ENCODE results near the gene GRM6. TPM values are rescaled to one million over a fixed set of nuclear protein-coding genes. Genes with fewer than 3 reads are reported as not detected.

GRM6 gene
- polyA plus RNA-seq, 1 donor (not counting 4 experiments of a cell fraction or from before 2014, with no cell fraction given) = not detected

DNA sequence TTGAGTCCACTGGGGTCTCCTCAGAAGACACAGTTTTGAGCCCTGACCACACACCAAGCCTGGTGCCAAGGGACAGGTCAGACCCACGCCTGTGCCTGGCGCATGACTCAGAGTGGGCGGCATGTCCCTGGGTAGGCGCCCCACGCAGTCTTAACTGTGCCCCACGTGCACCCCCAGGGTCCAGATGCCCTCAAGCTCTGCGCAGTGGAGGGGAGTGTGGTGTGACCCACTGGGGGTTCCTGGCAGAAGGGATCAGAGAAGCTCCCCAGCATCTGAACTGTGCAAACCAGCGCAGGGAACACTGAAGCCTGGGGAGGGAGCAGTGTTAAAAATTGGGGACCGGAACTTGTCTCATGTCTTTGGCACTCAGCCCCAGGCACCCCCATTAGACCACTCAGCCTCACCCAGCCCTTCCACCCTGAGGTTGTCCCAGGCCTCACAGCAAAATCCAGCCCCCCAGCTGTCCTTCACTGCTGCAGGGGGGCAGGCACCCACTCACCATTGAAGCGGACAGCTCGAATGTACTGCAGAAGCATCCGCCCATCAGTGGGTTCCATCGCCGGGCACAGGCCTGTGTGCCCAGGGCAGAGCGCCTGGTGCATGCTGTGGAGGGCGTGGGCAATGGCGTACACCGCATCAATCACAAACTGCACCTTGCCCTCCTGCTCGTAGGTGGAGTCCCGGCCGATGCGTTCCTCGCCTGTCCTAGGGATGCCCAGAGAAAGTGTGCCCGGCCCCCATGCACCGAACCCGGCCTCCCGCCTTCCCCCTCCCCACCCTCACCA lies 6.5 kb downstream of the GRM6 start:
- no peaks in the 10 kb centered on the region for H3K4me1 ChIP-seq (ENCODE audit: control insufficient read depth, extremely low read depth, insufficient read depth, low read length)
- FAIRE-seq (no peak), DNase-seq (ENCODE audit: low read depth, low spot score) (no peak)
- H3K9me3 ChIP-seq (ENCODE audit: control insufficient read depth, low read depth, low read length) = peaks cover 21% of the 10 kb centered on the region
- H3K4me3 ChIP-seq (ENCODE audit: control insufficient read depth in 2 of 3, extremely low read depth in 1 of 3, insufficient read depth in 2 of 3, low read depth in 1 of 3, low read length in 3 of 3) = no peak overlapping the region
- H3K27ac ChIP-seq (ENCODE audit: control insufficient read depth, insufficient read depth, low read length) = no peak overlapping the region
- no peaks in the 10 kb centered on the region for H3K36me3 ChIP-seq (ENCODE audit: control insufficient read depth in 2 of 2, extremely low read depth in 1 of 2, insufficient read depth in 2 of 2, low read length in 2 of 2)
- TF ChIP-seq, protein P1, sequence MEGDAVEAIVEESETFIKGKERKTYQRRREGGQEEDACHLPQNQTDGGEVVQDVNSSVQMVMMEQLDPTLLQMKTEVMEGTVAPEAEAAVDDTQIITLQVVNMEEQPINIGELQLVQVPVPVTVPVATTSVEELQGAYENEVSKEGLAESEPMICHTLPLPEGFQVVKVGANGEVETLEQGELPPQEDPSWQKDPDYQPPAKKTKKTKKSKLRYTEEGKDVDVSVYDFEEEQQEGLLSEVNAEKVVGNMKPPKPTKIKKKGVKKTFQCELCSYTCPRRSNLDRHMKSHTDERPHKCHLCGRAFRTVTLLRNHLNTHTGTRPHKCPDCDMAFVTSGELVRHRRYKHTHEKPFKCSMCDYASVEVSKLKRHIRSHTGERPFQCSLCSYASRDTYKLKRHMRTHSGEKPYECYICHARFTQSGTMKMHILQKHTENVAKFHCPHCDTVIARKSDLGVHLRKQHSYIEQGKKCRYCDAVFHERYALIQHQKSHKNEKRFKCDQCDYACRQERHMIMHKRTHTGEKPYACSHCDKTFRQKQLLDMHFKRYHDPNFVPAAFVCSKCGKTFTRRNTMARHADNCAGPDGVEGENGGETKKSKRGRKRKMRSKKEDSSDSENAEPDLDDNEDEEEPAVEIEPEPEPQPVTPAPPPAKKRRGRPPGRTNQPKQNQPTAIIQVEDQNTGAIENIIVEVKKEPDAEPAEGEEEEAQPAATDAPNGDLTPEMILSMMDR (optimal IDR thresholded peaks at IDR 0.05 in 1 of 3, IDR thresholded peaks at IDR 0.05 in 1 of 3, conservative IDR thresholded peaks at IDR 0.05 in 1 of 3; ENCODE audit: extremely low read depth in 1 of 3, insufficient read depth in 2 of 3, low read length in 3 of 3) = no peak
- no peak for TF ChIP-seq EZH2 (IDR thresholded peaks at IDR 0.05; ENCODE audit: low read length)
- H3K9ac ChIP-seq (ENCODE audit: control insufficient read depth, extremely low read depth, insufficient read depth, low read length) = no peak overlapping the region
- dilution Hi-C loops (cut with MboI; ENCODE audit: extremely low pct_ligation_motif_present, low sequenced_read_pairs) = no loop called here
- no peaks in the 10 kb centered on the region for H3K9me1 ChIP-seq (ENCODE audit: control insufficient read depth, extremely low read depth, insufficient read depth, low read length)
- H3K27me3 ChIP-seq (ENCODE audit: control insufficient read depth, extremely low read depth, insufficient read depth, low read length) = peaks cover 2% of the 10 kb centered on the region
- no peak overlapping the region for H3K4me2 ChIP-seq (ENCODE audit: control insufficient read depth, extremely low read depth, insufficient read depth, low read depth, low read length)
- H3K79me2 ChIP-seq (ENCODE audit: control insufficient read depth, insufficient read depth, low read length) = no peaks in the 10 kb centered on the region
- H4K20me1 ChIP-seq (ENCODE audit: control insufficient read depth, extremely low read depth, insufficient read depth, low read length) = no peaks in the 10 kb centered on the region
- H2AFZ ChIP-seq (ENCODE audit: control insufficient read depth, low read length) = no peak overlapping the region

DNA sequence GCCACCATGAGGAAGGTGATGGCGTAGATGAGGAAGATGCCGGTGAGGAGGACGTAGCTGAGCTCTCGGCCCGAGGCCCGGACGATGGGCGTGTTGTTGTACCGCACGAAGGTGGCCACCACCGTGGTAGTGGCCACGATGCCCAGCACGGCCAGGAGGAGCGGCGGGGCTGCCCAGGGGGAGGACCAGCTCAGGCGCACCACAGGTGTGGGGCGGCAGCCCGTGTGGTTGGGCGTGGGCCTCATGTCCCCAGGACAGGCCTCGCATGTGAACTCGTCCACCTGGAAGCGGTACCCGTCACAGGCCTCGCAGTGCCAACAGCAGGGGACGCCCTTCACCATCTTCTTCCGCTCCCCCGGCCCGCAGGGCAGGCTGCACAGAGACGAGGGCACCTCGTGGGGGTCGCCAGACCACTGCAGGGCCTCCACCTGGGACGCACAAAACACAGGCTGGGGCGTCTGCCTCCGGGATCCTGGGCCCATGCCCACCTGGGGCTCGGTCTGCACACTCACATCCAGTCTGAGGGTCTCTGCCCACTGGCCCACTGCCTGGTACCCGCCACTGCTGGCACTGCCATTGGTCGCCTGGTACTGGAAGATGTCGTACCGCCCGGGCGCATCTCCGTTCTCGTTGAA lies 8.7 kb downstream of the GRM6 start:
- H3K9me3 ChIP-seq (ENCODE audit: control insufficient read depth, low read depth, low read length) = peaks cover 27% of the 10 kb centered on the region
- TF ChIP-seq EZH2 (IDR thresholded peaks at IDR 0.05; ENCODE audit: low read length) = no peak
- dilution Hi-C loops (cut with MboI; ENCODE audit: extremely low pct_ligation_motif_present, low sequenced_read_pairs) = no loop called here
- no peaks in the 10 kb centered on the region for H3K27me3 ChIP-seq (ENCODE audit: control insufficient read depth, extremely low read depth, insufficient read depth, low read length)
- H3K4me2 ChIP-seq (ENCODE audit: control insufficient read depth, extremely low read depth, insufficient read depth, low read depth, low read length) = no peak overlapping the region
- no peaks in the 10 kb centered on the region for H4K20me1 ChIP-seq (ENCODE audit: control insufficient read depth, extremely low read depth, insufficient read depth, low read length)
- H3K4me3 ChIP-seq (ENCODE audit: control insufficient read depth in 2 of 3, extremely low read depth in 1 of 3, insufficient read depth in 2 of 3, low read depth in 1 of 3, low read length in 3 of 3) = no peak overlapping the region
- DNase-seq (ENCODE audit: low read depth, low spot score) = no peak
- H3K9me1 ChIP-seq (ENCODE audit: control insufficient read depth, extremely low read depth, insufficient read depth, low read length) = no peaks in the 10 kb centered on the region
- no peak overlapping the region for H3K9ac ChIP-seq (ENCODE audit: control insufficient read depth, extremely low read depth, insufficient read depth, low read length)
- H3K79me2 ChIP-seq (ENCODE audit: control insufficient read depth, insufficient read depth, low read length) = no peaks in the 10 kb centered on the region
- H3K27ac ChIP-seq (ENCODE audit: control insufficient read depth, insufficient read depth, low read length) = no peak overlapping the region
- H3K4me1 ChIP-seq (ENCODE audit: control insufficient read depth, extremely low read depth, insufficient read depth, low read length) = no peaks in the 10 kb centered on the region
- no peak overlapping the region for H2AFZ ChIP-seq (ENCODE audit: control insufficient read depth, low read length)
- FAIRE-seq = no peak
- no peaks in the 10 kb centered on the region for H3K36me3 ChIP-seq (ENCODE audit: control insufficient read depth in 2 of 2, extremely low read depth in 1 of 2, insufficient read depth in 2 of 2, low read length in 2 of 2)
